Sigmoid colon (tissue), 4 donors: ENCODE data around the gene ACSS2.

Experiments
- POLR2A ChIP-seq, 2 donors: fragments of 450-650 bp; IDR thresholded peaks; one replicate each; pipeline ENCODE4 v1.6.1; 2016; ENCODE audit warnings: antibody characterized with exemption in 2 of 2, mild to moderate bottlenecking in 2 of 2, moderate library complexity in 2 of 2
- POLR2AphosphoS5 ChIP-seq, 4 donors: sonication (generic); formaldehyde crosslinking; IDR thresholded peaks; one replicate each; pipeline ENCODE4 v1.6.1; 2017; ENCODE audit warnings: antibody characterized with exemption in 4 of 4
- TF ChIP-seq, protein P1 (sequence below), 4 experiments: fragments of 450-650 bp in 3 of 4; fragments of 200-600 bp in 1 of 4; IDR thresholded peaks; one replicate each; pipeline ENCODE4 v1.5.1; 2016 to 2019; ENCODE audit warnings: antibody characterized with exemption in 4 of 4, mild to moderate bottlenecking in 3 of 4, moderate library complexity in 2 of 4

DNA sequence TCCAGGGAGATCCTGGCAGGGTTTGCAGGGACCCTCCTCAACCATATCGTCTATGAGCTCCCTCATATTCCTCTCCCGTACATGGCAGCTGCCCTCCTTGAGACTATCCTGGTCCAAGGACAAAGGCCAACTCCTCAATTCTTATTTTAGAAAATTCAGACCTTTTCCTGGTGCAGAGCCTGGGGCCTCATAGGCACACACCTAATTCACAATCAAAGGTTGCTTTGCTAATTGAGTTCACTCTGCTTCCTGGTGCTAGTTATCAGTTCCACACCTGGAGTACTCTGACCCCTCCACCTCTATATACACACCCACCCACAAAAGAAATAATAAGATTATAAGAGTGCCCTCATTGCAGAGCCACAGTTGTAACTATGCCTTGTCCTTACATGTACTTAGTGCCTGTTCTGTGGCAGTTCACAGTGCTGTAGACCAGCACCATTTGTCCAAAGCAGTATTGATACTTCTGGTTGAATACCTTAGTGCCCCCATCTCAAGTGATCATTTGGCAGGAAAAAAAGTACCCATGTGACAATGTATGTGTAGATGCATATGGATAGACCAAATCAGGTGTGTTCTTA lies 40.5 kb downstream of the ACSS2 start:
- TF ChIP-seq, protein P1, sequence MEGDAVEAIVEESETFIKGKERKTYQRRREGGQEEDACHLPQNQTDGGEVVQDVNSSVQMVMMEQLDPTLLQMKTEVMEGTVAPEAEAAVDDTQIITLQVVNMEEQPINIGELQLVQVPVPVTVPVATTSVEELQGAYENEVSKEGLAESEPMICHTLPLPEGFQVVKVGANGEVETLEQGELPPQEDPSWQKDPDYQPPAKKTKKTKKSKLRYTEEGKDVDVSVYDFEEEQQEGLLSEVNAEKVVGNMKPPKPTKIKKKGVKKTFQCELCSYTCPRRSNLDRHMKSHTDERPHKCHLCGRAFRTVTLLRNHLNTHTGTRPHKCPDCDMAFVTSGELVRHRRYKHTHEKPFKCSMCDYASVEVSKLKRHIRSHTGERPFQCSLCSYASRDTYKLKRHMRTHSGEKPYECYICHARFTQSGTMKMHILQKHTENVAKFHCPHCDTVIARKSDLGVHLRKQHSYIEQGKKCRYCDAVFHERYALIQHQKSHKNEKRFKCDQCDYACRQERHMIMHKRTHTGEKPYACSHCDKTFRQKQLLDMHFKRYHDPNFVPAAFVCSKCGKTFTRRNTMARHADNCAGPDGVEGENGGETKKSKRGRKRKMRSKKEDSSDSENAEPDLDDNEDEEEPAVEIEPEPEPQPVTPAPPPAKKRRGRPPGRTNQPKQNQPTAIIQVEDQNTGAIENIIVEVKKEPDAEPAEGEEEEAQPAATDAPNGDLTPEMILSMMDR (IDR thresholded peaks at IDR 0.05) = no peak
- TF ChIP-seq POLR2A (IDR thresholded peaks at IDR 0.05) (peak in 1 of 2 donors; percentile 33), POLR2AphosphoS5 (IDR thresholded peaks at IDR 0.05) (no peak)
